K562 (cell line): Measurements from ENCODE around the gene ANXA1. TPM values are rescaled to one million over a fixed set of nuclear protein-coding genes. Genes with fewer than 3 reads are reported as not detected.

Source experiments
- BDP1 ChIP-seq: IDR thresholded peaks from 3 replicates; pipeline ENCODE4 v1.6.1; 2011; ENCODE audit not compliant: insufficient read length, insufficient read depth
- CEBPB ChIP-seq: fragments of 450-650 bp; IDR thresholded peaks from 2 replicates; pipeline ENCODE4 v1.6.1; 2016; ENCODE audit warnings: missing genetic modification characterization, missing compliant biosample characterization
- E4F1 ChIP-seq: fragments of 250-450 bp; sonication (Bioruptor Pico); IDR thresholded peaks from 2 replicates; pipeline ENCODE4 v1.5.0; 2021; ENCODE audit warnings: mild to moderate bottlenecking, borderline replicate concordance
- KLF13 ChIP-seq: fragments of 450-650 bp; IDR thresholded peaks from 2 replicates; pipeline ENCODE4 v1.6.1; 2016; ENCODE audit warnings: missing genetic modification characterization, low read depth, mild to moderate bottlenecking, missing compliant biosample characterization, moderate library complexity, borderline replicate concordance
- NONO ChIP-seq, 2 experiments: fragments of 200-400 bp in 1 of 2; fragments of 450-650 bp in 1 of 2; formaldehyde crosslinking in 1 of 2; IDR thresholded peaks; 2 replicates each; pipeline ENCODE4 v1.6.1; 2017; ENCODE audit warnings: low read depth in 2 of 2, mild to moderate bottlenecking in 2 of 2, moderate library complexity in 2 of 2, low read length in 1 of 2
- PHF8 ChIP-seq: fragments of 200-600 bp; sonication (generic); IDR thresholded peaks from 2 replicates; pipeline ENCODE4 v1.6.1; 2012; ENCODE audit warnings: mixed run types, mild to moderate bottlenecking, inconsistent platforms, low read length, moderate library complexity, borderline replicate concordance
- RERE ChIP-seq: sonication (generic); formaldehyde crosslinking; IDR thresholded peaks from 2 replicates; pipeline ENCODE4 v1.8.0; 2023; ENCODE audit warnings: missing genetic modification reagents, mild to moderate bottlenecking, borderline replicate concordance
- SLC30A9 ChIP-seq: fragments of 250-450 bp; sonication (Bioruptor Pico); IDR thresholded peaks from 2 replicates; pipeline ENCODE4 v1.8.0; 2022; ENCODE audit warnings: mild to moderate bottlenecking, moderate library complexity
- SMAD1 ChIP-seq: fragments of 150-350 bp; IDR thresholded peaks from 2 replicates; pipeline ENCODE4 v1.6.1; 2014; ENCODE audit warnings: low read length, low read depth; ENCODE audit not compliant: partially characterized antibody
- TCF7 ChIP-seq: sonication (generic); IDR thresholded peaks from 2 replicates; pipeline ENCODE4 v1.6.1; 2016; ENCODE audit warnings: antibody characterized with exemption, borderline replicate concordance
- TSHZ1 ChIP-seq: fragments of 250-450 bp; sonication (Bioruptor Pico); IDR thresholded peaks from 2 replicates; pipeline ENCODE4 v1.4.0; 2020; ENCODE audit warnings: mild to moderate bottlenecking, moderate library complexity
- ZNF134 ChIP-seq: fragments of 250-450 bp; sonication (Bioruptor Pico); conservative IDR thresholded peaks from 2 replicates; pipeline ENCODE4 v1.4.0; 2020
- ZNF41 ChIP-seq: fragments of 250-450 bp; sonication (Bioruptor Pico); conservative IDR thresholded peaks from 2 replicates; pipeline ENCODE4 v1.4.0; 2020; ENCODE audit warnings: mild to moderate bottlenecking
- ZNF561 ChIP-seq: fragments of 450-650 bp; formaldehyde crosslinking; conservative IDR thresholded peaks from 2 replicates; pipeline ENCODE4 v1.4.0; 2020; ENCODE audit warnings: mild to moderate bottlenecking, moderate library complexity
- ZNF785 ChIP-seq: fragments of 250-450 bp; sonication (Bioruptor Pico); IDR thresholded peaks from 2 replicates; pipeline ENCODE4 v1.4.0; 2020; ENCODE audit warnings: mild to moderate bottlenecking
- polyA plus RNA-seq, 8 experiments: library from polyadenylated mRNA; depleted of rRNA in 4 of 8; stranded (reverse) in 5 of 8; unstranded in 3 of 8; fragments of >200 nt; fragmentation: Nextera tagmentation in 2 of 8; fragmentation: Illumina TruSeq in 1 of 8; extraction: Ambion mirVana in 2 of 8; extraction: Trizol in 1 of 8; gene quantifications; 2 replicates each; pipeline versions ENCODE4 v1.2.1 to v1.2.3, GENCODE V29; 2011 to 2014; ENCODE audit warnings: inconsistent platforms in 1 of 8, missing spikeins in 1 of 8
- total RNA-seq, 7 experiments: library from RNA; depleted of rRNA in 6 of 7; stranded (reverse); fragments of >200 nt in 6 of 7; fragmentation: Illumina TruSeq in 2 of 7; extraction: Trizol in 2 of 7; gene quantifications; 2 replicates each; pipeline versions ENCODE4 v1.2.1 to v1.2.3, GENCODE V29; 2011 to 2021; ENCODE audit warnings: low replicate concordance in 1 of 7

The ANXA1 gene
- total and polyA plus RNA-seq, 9 of the 15 experiments (the other 6 are each of a cell fraction or from before 2014, with no cell fraction given) = 406 to 1,298 (median 620) TPM

- no peak for TF ChIP-seq SLC30A9
- no peak for TF ChIP-seq TSHZ1 (CRISPR knock-in tag)
- TF ChIP-seq RERE (CRISPR knock-in tag) = no peak
- TF ChIP-seq ZNF41 (CRISPR knock-in tag) = no peak
- TF ChIP-seq ZNF134 = no peak
- no peak for TF ChIP-seq PHF8
- no peak for TF ChIP-seq E4F1 (CRISPR knock-in tag)
- TF ChIP-seq CEBPB (tag) = peak; percentile 73
- no peak for TF ChIP-seq TCF7
- TF ChIP-seq NONO (IDR thresholded peaks at IDR 0.05; ENCODE audit: low read depth in 2 of 2, low read length in 1 of 2) = peak in 1 of 2 experiments; percentile 66; a peak in 2 of 4 replicates
- no peak for TF ChIP-seq BDP1
- TF ChIP-seq ZNF785 (CRISPR knock-in tag) = no peak
- TF ChIP-seq ZNF561 (CRISPR knock-in tag) = no peak
- TF ChIP-seq KLF13 (tag) = no peak
- peak; percentile 49 for TF ChIP-seq SMAD1
Observed at GRCh38 chr9:73151653-73152542, at the start of gene ANXA1 (continued).
